ENCODE data around the gene FOXP1. TPM values are rescaled to one million over a fixed set of nuclear protein-coding genes. Genes with fewer than 3 reads are reported as not detected.

The FOXP1 gene
- total and polyA plus RNA-seq, 2 of the 8 experiments (the other 6 are each of a cell fraction or from before 2014, with no cell fraction given), result 13.9 to 25.4 TPM

DNA sequence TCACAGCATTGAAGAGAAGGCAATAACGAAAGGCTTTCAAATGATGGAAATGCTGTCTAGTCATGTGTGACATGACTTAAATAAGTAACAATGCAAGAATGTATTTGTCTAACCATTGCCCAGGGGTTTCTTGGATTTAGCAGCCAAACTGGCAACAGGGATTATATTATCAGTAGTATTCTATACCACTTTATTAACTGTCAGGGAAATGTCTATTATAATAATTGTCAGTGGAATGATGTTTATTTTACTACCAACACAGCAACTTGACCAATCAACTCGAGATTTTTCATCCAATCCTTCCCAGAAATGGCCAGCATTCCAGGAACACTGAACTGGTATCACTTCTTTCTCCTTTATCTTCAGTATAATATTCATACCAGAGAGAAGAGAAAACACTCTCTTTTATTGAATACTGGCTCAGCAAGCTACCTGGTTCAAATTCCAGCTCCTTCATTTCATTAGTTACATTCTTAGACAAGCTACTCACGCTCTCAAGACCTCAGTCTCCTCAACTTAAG, 66.2 kb downstream of the FOXP1 start:
- H3K27me3 ChIP-seq (replicated peaks in 1 of 4; ENCODE audit: control insufficient read depth in 3 of 4, extremely low read depth in 1 of 4, insufficient read depth in 3 of 4, low read length in 3 of 4), result no peaks in the 10 kb centered on the region
- 84% methylated on average over 3 of the region's 3 CpGs; no CpG with 5 or more reads in 1 of the 2 experiments for WGBS, 2 experiments (ENCODE audit: extremely low coverage in 1 of 2, insufficient coverage in 1 of 2, insufficient read length in 1 of 2, insufficient replicate concordance in 2 of 2, low coverage in 1 of 2, low lambda C conversion rate in 2 of 2, missing lambda C conversion rate in 1 of 2)
- H3K9me3 ChIP-seq (ENCODE audit: insufficient read depth in 2 of 2, low read depth in 1 of 2, low read length in 1 of 2), result peaks cover 0 to 2% of the 10 kb centered on the region in 2 experiments; a peak in 1 of 4 replicates
- DNase-seq (ENCODE audit: low read depth in 1 of 2, low spot score in 2 of 2) (no peak), FAIRE-seq (no peak)
- no peaks in the 10 kb centered on the region for H3K36me3 ChIP-seq (ENCODE audit: control insufficient read depth in 2 of 4, insufficient read depth in 4 of 4, low read length in 3 of 4)
- H3K23ac ChIP-seq (ENCODE audit: insufficient read length), result no peak overlapping the region
- H2BK120ac ChIP-seq (replicated peaks; ENCODE audit: low read depth, low read length), result no peak overlapping the region
- POLR2A ChIA-PET (ENCODE audit: partially characterized antibody), result no interaction called here
- H3K79me2 ChIP-seq (ENCODE audit: control insufficient read depth in 1 of 2, insufficient read depth in 2 of 2, low read length in 2 of 2), result no peaks in the 10 kb centered on the region
- H4K5ac ChIP-seq (ENCODE audit: insufficient read length, low read depth, low read length), result no peak overlapping the region
- H2AK5ac ChIP-seq (ENCODE audit: low read depth, low read length), result no peak overlapping the region
- TF ChIP-seq CBX8 (IDR thresholded peaks at IDR 0.05; ENCODE audit: borderline replicate concordance, low read depth, low read length) (no peak), MAFK (IDR thresholded peaks at IDR 0.05; ENCODE audit: low read depth, low read length) (no peak)
- no peak overlapping the region for H3K27ac ChIP-seq (ENCODE audit: low read depth, low read length)
- no peaks in the 10 kb centered on the region; the same call in 1 of the 2 replicates for H3K79me1 ChIP-seq (ENCODE audit: low read depth, low read length)
- CTCF ChIA-PET (ENCODE audit: partially characterized antibody), result interaction anchor here (1.1 kb wide), 1 partner anchor 120 kb away, joined by 3 read pairs; no protein-coding TSS in a partner anchor
- no peak overlapping the region for H3K9ac ChIP-seq (replicated peaks in 1 of 4; ENCODE audit: extremely low read depth in 1 of 4, low read depth in 3 of 4, low read length in 3 of 4)
- no peak overlapping the region for H2BK12ac ChIP-seq (ENCODE audit: low read depth, low read length)
- H3K14ac ChIP-seq (ENCODE audit: insufficient read length), result no peak overlapping the region
- no peak overlapping the region for H2BK5ac ChIP-seq (ENCODE audit: low read depth, low read length)
- no peak overlapping the region for H2AFZ ChIP-seq (ENCODE audit: low read length)
- no peak overlapping the region for H3K4ac ChIP-seq (replicated peaks; ENCODE audit: insufficient read length, low read depth, low read length)
- no peak overlapping the region for H2BK20ac ChIP-seq (ENCODE audit: low read length)
- H3K4me3 ChIP-seq (ENCODE audit: extremely low read depth in 1 of 4, insufficient read depth in 2 of 4, low read depth in 3 of 4, low read length in 4 of 4), result no peak overlapping the region
- H3K18ac ChIP-seq (ENCODE audit: extremely low read depth, low read length), result no peak overlapping the region
- H3K4me1 ChIP-seq (replicated peaks in 1 of 4; ENCODE audit: control insufficient read depth in 3 of 4, insufficient read depth in 4 of 4, low read length in 3 of 4), result peaks cover 0 to 8% (median 3%) of the 10 kb centered on the region in 4 experiments; a peak in 5 of 7 replicates
- H4K20me1 ChIP-seq (replicated peaks in 1 of 2; ENCODE audit: control insufficient read depth in 1 of 2, insufficient read depth in 2 of 2, low read length in 2 of 2), result peaks cover 0 to 2% of the 10 kb centered on the region in 2 experiments
- no peaks in the 10 kb centered on the region for H3K23me2 ChIP-seq (ENCODE audit: low read depth, low read length)
- no peak overlapping the region for H2BK15ac ChIP-seq (ENCODE audit: low read length)
- no peak overlapping the region for H3K4me2 ChIP-seq (ENCODE audit: insufficient read depth in 1 of 2, low read depth in 2 of 2, low read length in 2 of 2)
- H4K8ac ChIP-seq (ENCODE audit: extremely low read depth, insufficient read depth, low read length), result no peak overlapping the region
- H3K56ac ChIP-seq (replicated peaks; ENCODE audit: insufficient read length, low read depth, low read length), result no peak overlapping the region
- no peak overlapping the region for H4K91ac ChIP-seq (replicated peaks; ENCODE audit: insufficient read length, low read length)

Data from H1 (cell line).